K562 (cell line): ENCODE results near the gene GPR107. TPM values are rescaled to one million over a fixed set of nuclear protein-coding genes. Genes with fewer than 3 reads are reported as not detected.
A peak's percentile ranks its signal among the peaks of the same experiment; 100 is the strongest.

Experiments
- ATAC-seq: fragments of 200-7000 bp; cut with Tn5 transposase; 3 replicates; pipeline ENCODE4 v1.9.1; 2020; ENCODE audit warnings: moderate library complexity
- BruUV-seq: library from RNA; stranded (reverse); fragments of 400-500 nt; replicated peaks from 2 replicates; lab custom pipeline; 2021; lab: Mats Ljungman, UMichigan
- CTCF ChIA-PET: fragments of 300-600 bp; formaldehyde crosslinking; extraction: SDS; loops from one replicate; lab custom pipeline; 2021; ENCODE audit warnings: low intra/inter-chr PET ratio; lab: Yijun Ruan, JAX
- POLR2A ChIA-PET: fragments of 300-600, 350-650 bp; sonication (Branson Sonifier 250); formaldehyde crosslinking; extraction: SDS; loops from one replicate; lab custom pipeline; 2021; ENCODE audit warnings: antibody characterized with exemption, inconsistent platforms; lab: Yijun Ruan, JAX
- DNase-seq, 4 experiments: peaks; one replicate each; pipeline versions ENCODE4 v3.0.0 to v3.0.0-alpha.2; 2011 to 2018; ENCODE audit warnings: low spot score in 3 of 4, mixed read lengths in 3 of 4; ENCODE audit errors: extremely low read depth in 1 of 4
- FAIRE-seq: peaks from 2 replicates; lab custom pipeline; 2011; peaks lifted over from hg19 to GRCh38; lab: Jason Lieb, UNC
- H2AFZ ChIP-seq: 2 replicates; pipeline ENCODE4 v1.6.0; 2011; ENCODE audit warnings: low read depth, low read length, control low read depth, inconsistent platforms
- H3K27ac ChIP-seq: fragments of 200-600 bp; 3 replicates; pipeline ENCODE4 v1.8.0; 2011; ENCODE audit warnings: low read depth, mild to moderate bottlenecking, control low read depth, inconsistent platforms, low read length, moderate library complexity, mixed read lengths; ENCODE audit errors: extremely low read depth
- H3K27me3 ChIP-seq, 2 experiments: fragments of 300-600 bp in 1 of 2; 2 replicates in 1 of 2; 3 replicates in 1 of 2; pipeline versions ENCODE4 v1.6.0 to v1.8.0; 2011; ENCODE audit warnings: inconsistent platforms in 2 of 2, low read length in 2 of 2, mild to moderate bottlenecking in 1 of 2, mixed read lengths in 1 of 2, moderate library complexity in 1 of 2; ENCODE audit not compliant: control insufficient read depth in 2 of 2, insufficient read depth in 2 of 2
- H3K36me3 ChIP-seq: fragments of 300-600 bp; 3 replicates; pipeline ENCODE4 v1.8.0; 2011; ENCODE audit warnings: mild to moderate bottlenecking, low read length, inconsistent platforms; ENCODE audit not compliant: control insufficient read depth, insufficient read depth
- H3K4me1 ChIP-seq, 2 experiments: fragments of 200-600 bp in 1 of 2; replicated peaks in 1 of 2; 2 replicates in 1 of 2; 3 replicates in 1 of 2; pipeline versions ENCODE4 v1.5.1 to v1.8.0; 2011; ENCODE audit warnings: inconsistent platforms in 2 of 2, low read length in 2 of 2, mild to moderate bottlenecking in 1 of 2, mixed read lengths in 1 of 2, moderate library complexity in 1 of 2; ENCODE audit not compliant: control insufficient read depth in 2 of 2, insufficient read depth in 2 of 2
- H3K4me2 ChIP-seq: 2 replicates; pipeline ENCODE4 v1.6.1; 2011; ENCODE audit warnings: low read length, control low read depth, inconsistent platforms, mixed read lengths; ENCODE audit not compliant: insufficient read depth
- H3K4me3 ChIP-seq: fragments of 200-600 bp; sonication (generic), shearing (Covaris generic); 2 replicates; pipeline ENCODE4 v1.5.1; 2016; ENCODE audit warnings: control low read depth, inconsistent platforms
- H3K79me2 ChIP-seq: fragments of 200-600 bp; 3 replicates; pipeline ENCODE4 v1.8.0; 2011; ENCODE audit warnings: low read length, inconsistent platforms; ENCODE audit not compliant: control insufficient read depth, insufficient read depth
- H3K9ac ChIP-seq, 2 experiments: 2 replicates each; pipeline versions ENCODE4 v1.6.0 to v1.6.1; 2011; ENCODE audit warnings: low read depth in 2 of 2, low read length in 2 of 2, control low read depth in 1 of 2, inconsistent platforms in 1 of 2, mild to moderate bottlenecking in 1 of 2, mixed read lengths in 1 of 2; ENCODE audit not compliant: insufficient read depth in 1 of 2
- H3K9me1 ChIP-seq: one replicate; pipeline ENCODE4 v1.6.0; 2011; ENCODE audit warnings: inconsistent platforms, mild to moderate bottlenecking, low read length, moderate library complexity; ENCODE audit not compliant: control insufficient read depth, insufficient read depth
- H3K9me3 ChIP-seq: replicated peaks from 2 replicates; pipeline ENCODE4 v1.5.1; 2011; ENCODE audit warnings: low read depth, low read length, inconsistent platforms; ENCODE audit not compliant: control insufficient read depth, insufficient read depth
- H4K20me1 ChIP-seq: replicated peaks from 2 replicates; pipeline ENCODE4 v1.6.1; 2011; ENCODE audit warnings: low read length, inconsistent platforms, mixed read lengths; ENCODE audit not compliant: control insufficient read depth, insufficient read depth
- EHMT2 ChIP-seq: fragments of 450-650 bp; IDR thresholded peaks from 2 replicates; pipeline ENCODE4 v1.6.1; 2018; ENCODE audit warnings: antibody characterized with exemption
- NR3C1 ChIP-seq: sonication (generic); formaldehyde crosslinking; IDR thresholded peaks from 2 replicates; pipeline ENCODE4 v1.8.1; 2022; ENCODE audit warnings: missing genetic modification reagents
- PKNOX1 ChIP-seq: fragments of 450-650 bp; IDR thresholded peaks from 2 replicates; pipeline ENCODE4 v1.6.1; 2016
- RBM25 ChIP-seq: fragments of 200-400 bp; formaldehyde crosslinking; IDR thresholded peaks from 2 replicates; pipeline ENCODE4 v1.6.1; 2018; ENCODE audit warnings: low read length, low read depth, moderate library complexity; ENCODE audit not compliant: severe bottlenecking
- SREBF2 ChIP-seq: sonication (generic); formaldehyde crosslinking; IDR thresholded peaks from 2 replicates; pipeline ENCODE4 v1.4.0; 2020; ENCODE audit warnings: mild to moderate bottlenecking, missing genetic modification reagents
- ZNF146 ChIP-seq: IDR thresholded peaks from one replicate; pipeline ENCODE4 v1.6.1; 2018; ENCODE audit warnings: missing compliant biosample characterization; ENCODE audit not compliant: unreplicated experiment
- ZNF717 ChIP-seq: fragments of 250-450 bp; sonication (Bioruptor Pico); IDR thresholded peaks from 2 replicates; pipeline ENCODE4 v1.5.0; 2021
- WGBS: fragments of 100-300 bp; shearing (Covaris generic); methylation state at CpG from one replicate; pipeline ENCODE4 v1.1.6; 2016; ENCODE audit warnings: low coverage, mixed read lengths; ENCODE audit not compliant: insufficient coverage; ENCODE audit errors: missing lambda C conversion rate; 5-methylcytosine and 5-hydroxymethylcytosine counted together
- in situ Hi-C: fragments of 300-500 bp; cut with MboI; formaldehyde crosslinking; loops from 4 replicates; pipeline ENCODE4 v1.15.0; 2018; ENCODE audit warnings: inconsistent platforms, mixed read lengths
- intact Hi-C: fragments of 100-400 bp; cut with micrococcal nuclease; formaldehyde crosslinking; loops from 2 replicates; pipeline ENCODE4 v1.14.2; 2022
- polyA plus RNA-seq, 8 experiments: library from polyadenylated mRNA; depleted of rRNA in 4 of 8; stranded (reverse) in 5 of 8; unstranded in 3 of 8; fragments of >200 nt; fragmentation: Nextera tagmentation in 2 of 8; fragmentation: Illumina TruSeq in 1 of 8; extraction: Ambion mirVana in 2 of 8; extraction: Trizol in 1 of 8; gene quantifications; 2 replicates each; pipeline versions ENCODE4 v1.2.1 to v1.2.3, GENCODE V29; 2011 to 2014; ENCODE audit warnings: inconsistent platforms in 1 of 8, missing spikeins in 1 of 8
- total RNA-seq, 7 experiments: library from RNA; depleted of rRNA in 6 of 7; stranded (reverse); fragments of >200 nt in 6 of 7; fragmentation: Illumina TruSeq in 2 of 7; extraction: Trizol in 2 of 7; gene quantifications; 2 replicates each; pipeline versions ENCODE4 v1.2.1 to v1.2.3, GENCODE V29; 2011 to 2021; ENCODE audit warnings: low replicate concordance in 1 of 7

Gene GPR107
- total and polyA plus RNA-seq, 9 of the 15 experiments (the other 6 are each of a cell fraction or from before 2014, with no cell fraction given), result 3.2 to 34.6 (median 14.4) TPM

GRCh38 chr9:130147198-130147597, 93.5 kb downstream of the GPR107 start (continued):
- TF ChIP-seq SREBF2 (CRISPR knock-in tag) (no peak), NR3C1 (CRISPR knock-in tag) (no peak), EHMT2 (no peak)

- DNase-seq (no peak), ATAC-seq (no peak), FAIRE-seq (no peak)
- TF ChIP-seq ZNF146 (CRISPR knock-in tag) (peak; percentile 91), ZNF717 (CRISPR knock-in tag) (no peak), PKNOX1 (0 out of 2 replicates have a peak, but pooled peaks have one; percentile 20), RBM25 (peak; percentile 39)
- 79% methylated on average over 2 of the region's 3 CpGs for WGBS
- ChIA-PET CTCF (no interaction called here), POLR2A (no interaction called here)
- intact Hi-C loops, result no loop called here
- no peaks in the 10 kb centered on the region; a peak in 1 of 5 replicates for H3K27me3 ChIP-seq
- no peaks in the 10 kb centered on the region for H3K79me2 ChIP-seq
- BruUV-seq, result no TSS peak
- H3K27ac ChIP-seq, result no peak overlapping the region
- H3K36me3 ChIP-seq, result no peaks in the 10 kb centered on the region
- no peaks in the 10 kb centered on the region for H4K20me1 ChIP-seq
- no peak overlapping the region for H3K4me3 ChIP-seq
- no peak overlapping the region for H3K9ac ChIP-seq
- H3K4me2 ChIP-seq, result no peak overlapping the region
- H2AFZ ChIP-seq, result no peak overlapping the region
- no peaks in the 10 kb centered on the region for H3K9me3 ChIP-seq
- no peaks in the 10 kb centered on the region for H3K9me1 ChIP-seq
- peaks cover 11 to 23% of the 10 kb centered on the region in 2 experiments; a peak in 4 of 5 replicates for H3K4me1 ChIP-seq
- in situ Hi-C loops, result loop anchor here (25.0 kb wide), 1 partner anchor 539 kb away; the partner anchor contains the start of gene EXOSC2
Observed at GRCh38 chr9:130147910-130148309, 94.2 kb downstream of the GPR107 start.
